CD4-positive, alpha-beta T cell treated with Interleukin-4 for 1 hour (primary cell): ENCODE measurements around the gene KBTBD8.
A peak's percentile ranks its signal among the peaks of the same experiment; 100 is the strongest.

Experiments used
- DNase-seq, 2 donors: peaks; one replicate each; pipeline ENCODE4 v3.0.0-alpha.2; 2020 to 2022

Gene KBTBD8

GRCh38 chr3:66998113-66998903, at the start of gene KBTBD8:
Gene KBTBD8, plus strand, starts transcription at chr3:66998307. Its CDS starts 49 bp downstream, at chr3:66998356.
- peak; percentile 99 for DNase-seq

- DNase-seq: no peak
Observed at GRCh38 chr3:66948838-66949237, 49.3 kb upstream of the KBTBD8 start.

GRCh38 chr3:66949898-66950297, 48.2 kb upstream of the KBTBD8 start:
- no peak for DNase-seq

- no peak for DNase-seq
Observed at GRCh38 chr3:66952357-66952756, 45.8 kb upstream of the KBTBD8 start.

GRCh38 chr3:66953934-66954445, 44.1 kb upstream of the KBTBD8 start:
- DNase-seq: no peak

GRCh38 chr3:66956742-66957141, 41.4 kb upstream of the KBTBD8 start:
- DNase-seq: no peak

- DNase-seq: no peak
Observed at GRCh38 chr3:66957367-66957766, 40.7 kb upstream of the KBTBD8 start.

GRCh38 chr3:66958067-66958466, 40.0 kb upstream of the KBTBD8 start:
- no peak for DNase-seq

GRCh38 chr3:66962664-66963063, 35.4 kb upstream of the KBTBD8 start:
- DNase-seq: no peak

GRCh38 chr3:66971245-66971644, 26.9 kb upstream of the KBTBD8 start:
- no peak for DNase-seq

- DNase-seq: peak; percentile 68 to 73
Observed at GRCh38 chr3:66971891-66972551, 26.1 kb upstream of the KBTBD8 start.

GRCh38 chr3:66980791-66981190, 17.3 kb upstream of the KBTBD8 start:
- DNase-seq: no peak

GRCh38 chr3:66983101-66983500, 15.0 kb upstream of the KBTBD8 start:
- no peak for DNase-seq

GRCh38 chr3:66985336-66985920, 12.7 kb upstream of the KBTBD8 start:
- no peak for DNase-seq

GRCh38 chr3:66986406-66986805, 11.7 kb upstream of the KBTBD8 start:
- no peak for DNase-seq

- DNase-seq: no peak
Observed at GRCh38 chr3:66989241-66989640, 8.9 kb upstream of the KBTBD8 start.

GRCh38 chr3:66989860-66990696, 8.0 kb upstream of the KBTBD8 start:
- no peak for DNase-seq

GRCh38 chr3:66991459-66991858, 6.6 kb upstream of the KBTBD8 start:
- no peak for DNase-seq

- no peak for DNase-seq
Observed at GRCh38 chr3:66993082-66993481, 5.0 kb upstream of the KBTBD8 start.

GRCh38 chr3:66994588-66994987, 3.5 kb upstream of the KBTBD8 start:
- DNase-seq: no peak

- DNase-seq: no peak
Observed at GRCh38 chr3:66996696-66997095, 1.4 kb upstream of the KBTBD8 start.

GRCh38 chr3:66997560-66998112, 471 bp upstream of the KBTBD8 start:
- no peak for DNase-seq

GRCh38 chr3:66998904-66999235, 763 bp downstream of the KBTBD8 start:
- no peak for DNase-seq
